GM12873 (cell line): ENCODE measurements around the gene CCDC178.

ENCODE experiments used
- TF ChIP-seq, protein P1 (sequence below): IDR thresholded peaks from 2 replicates; pipeline ENCODE4 v1.5.1; 2012; ENCODE audit warnings: low read depth, mild to moderate bottlenecking, moderate library complexity, low read length, control low read depth; ENCODE audit not compliant: insufficient read depth; ENCODE audit errors: missing control alignments

CCDC178 gene

DNA sequence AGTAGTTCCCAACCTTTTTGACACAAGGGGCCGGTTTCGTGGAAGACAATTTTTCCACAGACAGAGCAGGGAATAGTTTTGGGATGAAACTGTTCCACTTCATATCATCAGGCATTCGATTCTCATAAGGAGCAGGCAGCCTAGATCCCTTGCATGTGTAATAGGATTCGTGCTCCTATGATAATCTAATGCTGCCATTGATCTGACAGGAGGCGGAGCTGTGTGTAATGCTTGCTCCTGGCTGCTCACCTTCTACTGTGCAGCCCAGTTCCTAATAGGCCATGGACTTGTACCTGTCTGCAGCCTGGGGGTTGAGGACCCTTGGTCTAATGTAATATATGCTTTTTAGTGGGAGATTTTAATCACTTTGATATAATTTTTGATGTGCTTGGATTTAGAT lies 479.0 kb downstream of the CCDC178 start:
- TF ChIP-seq, protein P1, sequence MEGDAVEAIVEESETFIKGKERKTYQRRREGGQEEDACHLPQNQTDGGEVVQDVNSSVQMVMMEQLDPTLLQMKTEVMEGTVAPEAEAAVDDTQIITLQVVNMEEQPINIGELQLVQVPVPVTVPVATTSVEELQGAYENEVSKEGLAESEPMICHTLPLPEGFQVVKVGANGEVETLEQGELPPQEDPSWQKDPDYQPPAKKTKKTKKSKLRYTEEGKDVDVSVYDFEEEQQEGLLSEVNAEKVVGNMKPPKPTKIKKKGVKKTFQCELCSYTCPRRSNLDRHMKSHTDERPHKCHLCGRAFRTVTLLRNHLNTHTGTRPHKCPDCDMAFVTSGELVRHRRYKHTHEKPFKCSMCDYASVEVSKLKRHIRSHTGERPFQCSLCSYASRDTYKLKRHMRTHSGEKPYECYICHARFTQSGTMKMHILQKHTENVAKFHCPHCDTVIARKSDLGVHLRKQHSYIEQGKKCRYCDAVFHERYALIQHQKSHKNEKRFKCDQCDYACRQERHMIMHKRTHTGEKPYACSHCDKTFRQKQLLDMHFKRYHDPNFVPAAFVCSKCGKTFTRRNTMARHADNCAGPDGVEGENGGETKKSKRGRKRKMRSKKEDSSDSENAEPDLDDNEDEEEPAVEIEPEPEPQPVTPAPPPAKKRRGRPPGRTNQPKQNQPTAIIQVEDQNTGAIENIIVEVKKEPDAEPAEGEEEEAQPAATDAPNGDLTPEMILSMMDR, result no peak

DNA sequence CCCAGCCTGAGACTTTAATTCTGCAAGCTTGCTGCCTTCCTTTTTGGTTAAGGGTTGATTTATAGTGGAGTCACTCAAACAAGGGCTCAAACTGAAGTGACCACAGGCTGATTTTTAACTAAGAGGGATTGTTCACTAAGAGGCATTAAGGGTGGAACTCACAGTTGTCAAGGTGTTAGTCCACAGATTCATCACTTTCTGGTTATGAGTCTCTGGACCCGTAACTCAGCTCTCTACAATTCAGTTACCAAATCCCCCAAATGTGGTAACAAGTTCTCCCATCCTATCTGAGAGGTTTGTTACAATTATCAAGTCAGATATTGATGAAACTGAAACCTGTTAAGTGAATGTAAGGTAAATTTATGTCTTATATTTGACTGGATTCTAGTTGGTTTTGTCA lies 481.8 kb downstream of the CCDC178 start:
- TF ChIP-seq, protein P1, result no peak

DNA sequence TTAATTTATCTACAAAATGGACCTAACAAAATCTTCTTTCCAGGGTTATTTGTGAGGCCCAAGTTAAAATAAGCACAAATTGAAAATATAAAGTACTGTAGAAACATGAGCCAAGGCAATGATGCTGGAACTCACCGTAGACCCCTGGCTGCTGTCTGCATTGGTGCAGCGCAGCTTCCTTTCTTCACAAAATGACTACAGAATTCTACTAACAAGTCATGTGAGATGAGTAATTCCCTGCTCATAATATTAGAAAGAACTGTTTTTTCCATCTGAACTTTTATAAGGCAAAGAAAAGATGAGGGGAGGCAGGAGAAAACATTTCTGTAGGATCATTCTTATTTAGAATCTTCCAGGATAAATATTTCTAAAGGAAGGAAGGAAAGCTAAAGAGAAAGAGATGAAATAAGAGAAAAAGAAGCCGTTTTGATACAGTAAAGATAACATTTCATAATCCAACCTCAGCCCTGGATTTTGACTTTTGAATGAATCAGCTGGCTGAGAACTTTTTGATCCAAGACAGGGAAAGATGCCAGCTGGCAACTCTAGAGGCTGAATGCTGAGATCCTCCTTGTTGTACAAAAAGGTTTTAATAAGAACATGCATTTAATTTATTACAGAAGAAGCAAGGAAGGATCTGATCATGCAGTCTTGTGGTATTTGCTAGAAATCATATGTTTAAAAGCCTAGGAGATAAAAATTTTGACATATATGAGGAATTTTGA lies 483.8 kb downstream of the CCDC178 start:
- TF ChIP-seq, protein P1, result no peak

DNA sequence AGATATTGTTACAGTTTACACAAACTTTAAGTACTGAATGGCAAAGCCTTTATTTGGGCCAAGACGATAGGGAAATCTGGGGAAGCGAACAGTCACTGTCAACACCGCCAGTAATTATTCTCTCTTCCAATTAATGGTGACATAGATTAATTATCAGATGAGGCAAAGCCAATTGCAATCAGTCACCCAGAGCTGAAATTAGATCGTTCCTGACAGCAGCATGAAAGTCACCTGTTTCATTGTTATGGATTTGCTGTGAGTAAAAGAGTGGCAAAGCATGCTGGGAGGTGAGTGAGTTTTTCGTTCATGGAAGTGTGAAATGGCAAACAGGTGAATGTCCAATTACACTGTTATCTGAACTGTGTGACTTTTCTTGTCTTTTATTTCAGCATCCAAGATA lies 502.9 kb downstream of the CCDC178 start:
- TF ChIP-seq, protein P1, result no peak

DNA sequence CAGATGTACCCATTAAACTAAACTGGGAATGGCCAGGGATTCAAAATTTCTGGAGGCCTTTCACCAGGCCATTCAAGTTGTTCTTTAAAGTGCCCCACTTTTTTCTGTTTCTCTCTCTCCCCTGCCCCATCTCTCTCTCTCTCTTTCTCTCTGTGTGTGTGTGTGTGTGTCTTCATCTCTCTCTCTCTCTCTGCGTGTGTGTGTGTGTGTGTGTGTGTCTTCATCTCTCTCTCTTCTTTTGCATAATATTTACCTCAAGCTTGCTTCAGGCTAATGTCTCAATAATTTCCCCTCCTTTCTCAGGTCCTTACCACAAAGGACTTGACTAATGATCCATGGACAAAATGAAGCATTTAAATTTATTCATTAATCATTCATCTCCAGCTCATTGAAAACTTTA lies 503.5 kb downstream of the CCDC178 start:
- TF ChIP-seq, protein P1, result no peak

DNA sequence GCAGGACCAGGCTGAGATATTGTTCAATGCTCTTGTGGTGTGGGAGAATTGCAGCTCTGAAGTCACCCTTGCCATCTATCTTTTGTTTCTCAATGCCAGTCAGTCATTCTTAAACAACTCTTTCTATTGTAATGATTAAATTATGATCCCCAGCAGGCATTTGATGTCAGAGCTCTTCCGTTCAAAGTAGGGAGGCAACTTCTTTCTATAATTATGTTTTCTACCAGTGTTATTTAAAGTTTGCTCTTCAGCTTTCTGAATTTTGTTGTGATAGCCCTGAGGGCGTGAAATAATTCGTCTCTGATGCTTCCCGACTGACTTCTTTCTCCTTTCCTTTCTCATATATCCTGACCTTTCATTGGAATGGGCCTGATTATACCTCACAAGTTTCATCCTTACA lies 506.3 kb downstream of the CCDC178 start:
- TF ChIP-seq, protein P1, result no peak

DNA sequence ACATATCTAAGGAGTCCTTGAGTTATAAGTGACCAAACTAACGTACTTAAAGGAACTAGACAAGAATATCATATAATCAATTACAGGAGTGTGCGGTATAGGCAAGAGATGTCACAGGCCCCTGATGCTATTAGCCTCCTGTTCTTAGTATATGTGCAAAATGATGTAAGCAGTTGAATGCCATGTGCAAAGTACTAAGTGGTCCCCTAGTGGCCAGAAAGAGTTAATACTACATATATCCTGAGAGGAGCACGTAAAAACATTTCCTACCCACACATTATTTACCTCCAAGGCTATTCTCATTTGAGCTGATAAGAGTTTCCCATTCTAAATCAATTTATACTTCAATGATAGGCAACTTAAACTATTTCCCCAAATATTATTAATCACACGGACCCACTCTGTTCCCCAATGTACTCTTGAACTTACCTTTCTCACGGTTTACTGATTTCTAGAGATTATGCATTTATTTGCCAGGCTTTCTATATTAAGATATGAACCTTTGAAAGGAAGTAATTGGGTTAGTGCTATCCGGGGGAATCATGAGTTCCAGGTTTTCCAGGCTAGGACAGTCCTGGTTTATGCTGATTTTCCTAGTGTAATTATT lies 509.7 kb downstream of the CCDC178 start:
- TF ChIP-seq, protein P1, result peak; percentile 76
